CD4-positive, alpha-beta T cell treated with Interleukin-10 for 1 hour (primary cell): Measurements from ENCODE around the gene ATP6V0E2.

Experiments
- DNase-seq: peaks from one replicate; pipeline ENCODE4 v3.0.0-alpha.2; 2020

ATP6V0E2 gene

GRCh38 chr7:149838992-149839408, 34.8 kb upstream of the ATP6V0E2 start:
- no peak for DNase-seq

- no peak for DNase-seq
Measured at GRCh38 chr7:149839933-149840332, 33.8 kb upstream of the ATP6V0E2 start.

- no peak for DNase-seq
Measured at GRCh38 chr7:149843566-149843965, 30.2 kb upstream of the ATP6V0E2 start.

- no peak for DNase-seq
Measured at GRCh38 chr7:149844445-149844844, 29.3 kb upstream of the ATP6V0E2 start.

GRCh38 chr7:149845257-149845980, 28.4 kb upstream of the ATP6V0E2 start:
- no peak for DNase-seq

- no peak for DNase-seq
Measured at GRCh38 chr7:149846021-149846420, 27.7 kb upstream of the ATP6V0E2 start.

- DNase-seq = no peak
Measured at GRCh38 chr7:149846436-149847046, 27.2 kb upstream of the ATP6V0E2 start.

- no peak for DNase-seq
Measured at GRCh38 chr7:149849174-149849573, 24.6 kb upstream of the ATP6V0E2 start.

GRCh38 chr7:149850007-149850594, 23.7 kb upstream of the ATP6V0E2 start:
- no peak for DNase-seq

- no peak for DNase-seq
Measured at GRCh38 chr7:149850716-149851115, 23.1 kb upstream of the ATP6V0E2 start.

- no peak for DNase-seq
Measured at GRCh38 chr7:149851449-149851848, 22.3 kb upstream of the ATP6V0E2 start.

GRCh38 chr7:149853157-149853556, 20.6 kb upstream of the ATP6V0E2 start:
- DNase-seq = no peak

- DNase-seq = peak; percentile 37
Measured at GRCh38 chr7:149854611-149855360, 19.0 kb upstream of the ATP6V0E2 start.

- DNase-seq = no peak
Measured at GRCh38 chr7:149855361-149856305, 18.1 kb upstream of the ATP6V0E2 start.

- peak; percentile 38 for DNase-seq
Measured at GRCh38 chr7:149856583-149856982, 17.2 kb upstream of the ATP6V0E2 start.

GRCh38 chr7:149859369-149859768, 14.4 kb upstream of the ATP6V0E2 start:
- no peak for DNase-seq

- no peak for DNase-seq
Measured at GRCh38 chr7:149859876-149860275, 13.9 kb upstream of the ATP6V0E2 start.

GRCh38 chr7:149860821-149861727, 12.7 kb upstream of the ATP6V0E2 start:
- no peak for DNase-seq

GRCh38 chr7:149861728-149862045, 12.1 kb upstream of the ATP6V0E2 start:
- DNase-seq = no peak

GRCh38 chr7:149862156-149862555, 11.6 kb upstream of the ATP6V0E2 start:
- no peak for DNase-seq

GRCh38 chr7:149863500-149863899, 10.3 kb upstream of the ATP6V0E2 start:
- no peak for DNase-seq
